CD4-positive, alpha-beta T cell treated with Interleukin-2 at 100 ng/mL for 4 hours (primary cell): ENCODE data around the gene FOXC1.

Experiments used
- DNase-seq: peaks from one replicate; pipeline ENCODE4 v3.0.0-alpha.2; 2020; ENCODE audit warnings: low spot score

FOXC1 gene

DNA sequence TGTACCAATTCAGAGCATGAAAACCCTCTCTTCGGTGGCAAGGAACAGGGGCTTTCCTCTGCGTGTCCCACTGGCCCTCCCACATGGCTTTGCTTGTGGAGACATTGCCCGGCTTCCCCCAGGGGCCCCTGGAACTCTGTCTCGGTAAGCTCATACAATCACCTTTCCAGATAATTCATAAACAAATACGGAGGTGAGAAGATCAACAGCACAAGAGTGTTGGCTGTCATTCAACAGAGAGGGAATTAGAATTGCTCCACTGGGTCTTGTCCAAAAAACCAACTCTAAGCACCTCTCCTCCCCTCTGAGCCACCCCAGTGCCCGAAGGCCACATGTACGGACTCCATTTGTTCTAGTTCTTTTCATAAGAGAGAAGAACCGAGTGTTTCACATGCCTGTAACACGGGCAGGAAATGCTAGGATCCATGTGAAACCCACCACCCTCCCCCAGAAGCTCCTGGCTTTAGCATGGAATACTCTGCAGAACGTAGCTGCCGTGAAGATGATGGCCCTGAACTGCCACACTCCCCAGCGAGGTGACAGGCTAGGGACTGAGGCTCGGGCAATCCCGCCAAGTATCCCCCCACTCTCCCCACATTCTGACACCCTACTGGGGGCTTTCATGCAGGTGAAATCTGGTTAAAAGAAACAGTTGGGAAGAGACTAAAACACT is 24.6 kb upstream of the FOXC1 start:
- DNase-seq: no peak

DNA sequence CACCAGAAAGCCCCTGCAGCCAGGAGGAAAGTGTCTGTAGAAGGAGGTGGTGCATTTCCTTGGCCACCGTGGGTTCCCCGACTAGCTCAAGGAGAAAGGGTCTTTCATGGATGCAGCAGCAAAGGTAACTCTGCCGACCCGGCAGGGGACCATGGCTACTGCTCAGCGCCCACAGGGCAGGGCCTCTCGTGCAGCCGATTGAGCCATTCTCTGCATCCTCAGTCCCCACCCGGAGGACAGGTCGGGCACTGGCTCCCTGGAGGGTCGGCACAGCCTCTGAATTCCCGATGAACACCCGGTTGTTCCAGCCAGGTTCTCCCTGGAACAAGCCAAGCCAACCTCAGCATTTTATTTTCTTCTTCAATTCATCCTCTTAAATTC is 24.1 kb upstream of the FOXC1 start:
- DNase-seq: no peak

DNA sequence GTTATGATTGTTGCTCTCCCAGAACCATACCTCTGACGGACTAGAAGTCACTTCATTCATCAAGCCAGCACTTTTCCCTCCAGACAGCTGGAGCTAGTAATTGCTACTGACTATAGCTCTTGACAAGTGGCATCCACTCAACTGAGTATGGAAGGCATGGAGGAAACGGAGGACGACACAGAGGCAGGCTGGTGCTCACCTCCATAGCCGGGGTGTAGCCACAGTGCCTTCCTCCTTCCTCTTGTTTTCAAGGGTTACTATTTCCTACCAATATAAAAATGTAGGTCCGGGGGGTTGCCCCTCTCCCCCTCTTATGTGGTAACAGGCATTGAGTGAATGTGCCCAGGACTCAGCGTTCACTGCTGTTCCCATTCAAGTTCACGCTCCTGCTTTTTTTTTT is 23.5 kb upstream of the FOXC1 start:
- no peak for DNase-seq

DNA sequence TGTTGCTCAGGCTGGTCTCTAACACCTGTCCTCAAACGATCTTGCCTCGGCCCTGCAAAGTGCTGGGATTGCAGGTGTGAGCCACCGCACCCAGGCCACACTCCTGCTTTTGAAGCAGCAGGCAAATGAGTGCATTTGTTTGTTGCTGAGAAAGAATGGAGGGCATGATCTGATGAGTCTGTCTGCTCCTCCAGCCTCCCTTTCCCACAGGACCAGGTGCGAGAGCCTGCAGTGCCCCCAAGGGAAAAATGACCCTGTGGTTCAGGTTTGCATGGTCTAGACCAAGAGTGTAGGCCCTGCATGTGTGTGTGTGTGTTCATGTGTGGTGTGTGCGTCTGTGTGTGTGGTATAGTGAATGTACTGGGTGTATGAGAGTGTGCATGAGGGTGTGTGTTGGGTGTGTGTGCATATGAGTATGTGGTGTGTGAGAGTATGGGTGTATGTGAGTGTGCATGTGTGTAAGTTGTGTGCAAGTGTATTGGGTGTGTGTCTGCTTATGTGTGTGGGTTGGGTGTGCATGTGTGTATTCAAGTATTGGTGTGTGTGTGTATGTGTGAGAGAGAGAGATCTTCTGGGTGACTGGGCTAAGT is 22.8 kb upstream of the FOXC1 start:
- DNase-seq: no peak

DNA sequence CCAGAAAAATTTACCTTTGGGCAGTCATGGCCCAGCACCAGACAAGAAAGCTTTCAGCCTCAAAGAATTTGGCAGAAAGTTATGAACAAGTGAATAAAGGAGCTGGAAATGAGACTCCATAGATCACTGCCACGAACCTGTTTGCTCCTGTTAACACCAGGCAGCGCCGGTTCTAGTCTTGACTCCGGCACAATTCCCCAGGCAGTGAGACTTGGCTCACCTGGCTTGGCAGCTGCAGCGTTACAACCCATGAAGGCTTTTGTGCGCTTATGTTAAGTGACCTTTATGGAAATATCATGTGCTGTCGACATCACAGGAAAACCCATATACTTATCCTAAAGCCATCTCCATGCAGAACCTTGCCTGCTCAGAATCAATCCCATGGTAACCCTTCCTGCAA is 22.2 kb upstream of the FOXC1 start:
- DNase-seq: no peak

DNA sequence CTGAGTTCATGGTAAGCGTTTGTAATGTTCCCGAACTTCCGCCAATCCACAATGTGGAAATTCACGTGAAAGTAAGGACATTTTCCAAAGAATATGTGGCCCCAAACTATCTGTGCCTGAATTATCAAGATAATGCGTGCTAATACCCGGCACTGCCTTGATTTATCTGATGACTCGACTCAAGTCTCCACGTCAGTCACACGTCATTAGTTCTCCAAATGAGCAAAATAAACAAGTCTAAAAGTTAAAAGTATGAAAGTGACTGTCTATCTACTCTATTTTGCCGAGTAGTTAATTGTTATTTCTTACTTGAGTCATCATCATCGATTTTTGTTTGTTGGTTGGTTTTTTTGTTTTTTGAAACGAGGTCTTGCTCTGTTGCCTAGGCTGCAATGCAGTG is 21.7 kb upstream of the FOXC1 start:
- no peak for DNase-seq

DNA sequence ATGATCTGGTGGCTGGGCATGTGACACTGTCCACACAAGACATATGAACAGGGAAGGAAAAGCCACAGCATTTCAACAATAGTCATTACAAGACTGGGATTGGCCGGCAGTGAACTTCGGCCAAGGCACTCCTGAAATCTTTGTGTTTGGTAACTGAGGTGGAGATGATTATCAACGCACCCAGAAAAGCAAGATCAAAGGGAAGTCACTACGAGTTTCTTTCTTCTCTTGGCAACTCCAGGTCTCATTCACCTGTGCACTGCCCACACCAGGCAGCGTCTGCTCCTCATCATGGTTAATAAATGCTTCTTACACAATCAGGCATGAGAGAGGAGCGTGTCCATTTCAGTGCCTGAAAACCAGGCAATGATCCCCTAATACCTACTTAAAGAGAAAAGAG is 20.5 kb upstream of the FOXC1 start:
- no peak for DNase-seq

DNA sequence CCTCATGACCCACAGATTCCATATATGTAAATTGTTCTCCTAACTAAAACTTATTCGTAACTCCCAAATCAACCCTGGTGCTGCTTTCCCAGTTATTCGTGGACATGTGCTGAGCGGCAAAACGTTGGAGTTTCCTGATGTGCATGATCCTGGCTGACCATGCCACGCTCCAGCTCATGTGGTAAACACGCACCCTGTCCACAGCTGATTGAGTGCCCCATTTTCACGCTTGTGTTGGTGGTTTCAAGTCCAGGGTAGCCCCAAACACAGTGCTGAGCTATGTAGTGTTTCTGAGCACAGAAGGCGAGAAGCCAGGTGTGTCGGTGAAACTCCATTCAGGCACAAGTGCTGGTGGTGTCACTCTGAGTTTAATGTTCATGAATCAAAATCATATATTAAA is 19.1 kb upstream of the FOXC1 start:
- no peak for DNase-seq

DNA sequence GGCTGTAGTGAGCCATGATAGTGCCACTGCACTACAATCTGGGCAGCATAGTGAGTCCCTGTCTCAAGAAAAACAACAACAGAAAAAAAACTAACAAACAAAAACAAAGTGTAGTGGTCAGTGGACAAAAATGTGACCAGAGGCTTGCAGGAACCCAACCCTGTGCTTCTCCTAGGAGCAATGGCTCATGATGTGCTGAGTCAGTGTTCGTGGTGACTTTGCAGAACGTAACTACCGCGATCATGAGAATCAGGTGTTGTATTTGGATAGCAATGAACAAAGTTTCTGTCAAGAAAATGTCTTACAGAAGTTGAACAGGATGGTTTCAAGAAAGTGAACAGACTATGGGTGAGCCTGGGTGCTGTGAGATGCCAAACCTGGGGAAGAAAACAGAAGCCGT is 18.5 kb upstream of the FOXC1 start:
- no peak for DNase-seq

DNA sequence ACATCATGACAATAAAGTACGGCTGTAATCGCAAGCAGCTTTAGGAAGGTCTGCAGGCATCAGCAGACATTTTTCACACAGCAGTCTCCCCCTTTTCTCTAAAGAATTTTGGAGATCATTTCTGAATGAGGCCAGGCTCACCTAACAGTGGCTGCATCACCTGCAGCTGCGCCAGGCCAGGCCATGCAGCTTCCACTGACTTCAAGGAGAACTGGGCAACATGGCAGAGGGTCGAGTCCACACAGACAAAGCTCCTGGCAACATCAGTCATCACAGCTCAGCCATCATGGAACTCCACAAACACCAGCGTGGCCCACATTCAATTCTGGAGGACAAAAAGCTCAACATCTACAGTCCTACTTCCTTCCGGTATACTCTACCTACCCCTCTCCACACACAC is 17.8 kb upstream of the FOXC1 start:
- DNase-seq: no peak

DNA sequence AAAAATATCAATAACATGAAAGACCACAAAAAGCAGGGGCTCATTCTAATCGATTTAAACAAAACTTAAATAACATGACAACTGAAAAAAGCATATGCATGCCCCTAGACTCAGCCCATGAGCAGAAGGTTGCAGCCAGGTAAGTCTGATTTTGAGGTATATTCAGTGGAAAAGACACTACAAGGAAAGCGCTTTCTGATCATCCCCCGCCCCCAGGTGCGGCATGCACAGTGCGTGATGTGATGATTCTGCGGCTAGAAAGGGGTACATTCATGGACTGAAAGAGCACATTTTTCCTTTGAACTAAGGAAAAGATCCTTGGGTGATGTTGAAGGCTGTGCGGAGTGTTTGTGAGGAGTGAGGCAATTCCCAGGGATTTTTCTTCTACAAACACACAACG is 16.9 kb upstream of the FOXC1 start:
- DNase-seq: no peak

DNA sequence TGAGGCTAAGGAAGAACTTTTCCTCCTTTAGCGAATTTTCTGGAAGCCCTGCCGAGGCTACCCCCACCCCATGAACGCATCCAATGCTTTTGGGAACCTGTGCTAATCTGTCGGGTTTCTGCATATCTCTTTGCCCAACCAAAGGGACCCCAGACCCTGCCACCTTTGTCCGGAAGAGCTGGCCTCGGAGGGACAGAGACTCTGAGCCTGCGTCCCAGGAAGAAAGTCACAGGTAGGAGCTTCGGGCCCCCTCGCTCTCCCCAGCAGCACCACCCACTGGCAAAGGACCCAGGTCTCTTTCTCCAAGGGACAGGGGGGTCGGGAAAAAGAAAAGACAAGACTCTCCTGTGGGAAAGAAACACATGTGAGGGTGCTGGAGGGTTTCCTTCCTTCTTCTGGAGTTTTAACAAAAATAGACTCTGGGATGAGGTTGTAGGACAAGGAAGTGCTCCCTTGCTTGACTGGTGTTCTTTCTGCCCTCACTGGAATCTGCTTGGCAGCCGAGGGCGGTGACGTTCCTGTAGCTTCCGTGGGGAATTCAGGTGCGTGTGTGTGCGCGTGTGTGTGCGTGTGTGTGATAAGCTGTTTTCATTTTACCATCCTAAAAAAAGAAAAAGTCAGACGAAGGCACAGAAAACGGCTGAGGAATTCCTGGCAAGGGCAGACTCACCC is 16.3 kb upstream of the FOXC1 start:
- no peak for DNase-seq

DNA sequence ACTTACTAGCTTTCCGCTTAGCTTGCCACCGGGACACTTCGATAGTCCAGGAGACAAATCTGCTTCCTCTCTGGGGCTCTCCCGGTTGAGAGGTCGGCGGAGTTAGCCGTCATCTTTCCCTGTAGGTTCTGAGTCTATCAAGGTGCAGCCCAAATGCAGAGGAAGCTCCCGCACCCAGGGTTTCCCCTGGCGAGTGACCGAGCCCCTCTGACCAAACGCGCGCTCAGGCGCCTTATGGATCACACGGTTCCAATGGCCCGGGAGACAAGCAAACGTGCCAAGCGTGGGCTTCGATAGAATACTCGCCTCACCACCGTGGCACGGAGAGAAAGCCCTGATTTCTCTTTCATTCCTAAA is 15.8 kb upstream of the FOXC1 start:
- DNase-seq: no peak

DNA sequence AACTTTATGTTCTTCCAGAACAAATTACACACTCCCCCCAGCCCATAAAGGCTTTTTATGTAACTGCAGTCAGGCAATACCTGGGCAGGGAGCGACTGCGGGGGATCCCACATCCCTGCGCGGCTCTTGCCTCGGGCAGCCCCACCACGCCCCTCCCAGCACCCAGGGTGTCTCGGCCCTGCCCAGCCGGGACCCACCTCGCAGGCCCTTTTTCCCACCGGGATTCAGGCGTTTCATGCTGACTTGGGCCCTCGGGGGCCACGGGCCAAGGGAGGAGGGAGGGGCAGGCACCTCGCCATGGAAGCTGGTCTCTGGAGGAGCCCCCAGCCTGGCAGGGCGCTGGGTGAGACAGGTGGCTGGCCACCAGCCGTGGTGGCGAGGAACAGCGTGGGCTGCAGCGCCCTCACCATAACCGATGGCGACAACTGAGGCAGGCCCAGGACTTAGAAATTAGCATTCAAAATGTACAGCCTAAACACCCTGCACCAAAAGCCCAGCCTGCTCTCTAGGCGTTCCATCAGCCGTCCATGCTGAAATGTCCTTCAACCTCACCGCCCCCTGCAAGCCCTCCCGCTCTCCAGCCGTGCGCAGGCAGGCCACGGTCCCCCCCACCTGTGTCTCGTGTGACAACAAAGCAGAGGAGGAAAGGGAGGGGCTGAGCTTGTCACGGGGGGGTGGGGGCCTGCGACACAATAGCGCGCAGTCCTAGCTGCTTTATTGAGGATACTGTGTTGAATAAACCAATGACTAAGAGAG is 15.1 kb upstream of the FOXC1 start:
- no peak for DNase-seq

DNA sequence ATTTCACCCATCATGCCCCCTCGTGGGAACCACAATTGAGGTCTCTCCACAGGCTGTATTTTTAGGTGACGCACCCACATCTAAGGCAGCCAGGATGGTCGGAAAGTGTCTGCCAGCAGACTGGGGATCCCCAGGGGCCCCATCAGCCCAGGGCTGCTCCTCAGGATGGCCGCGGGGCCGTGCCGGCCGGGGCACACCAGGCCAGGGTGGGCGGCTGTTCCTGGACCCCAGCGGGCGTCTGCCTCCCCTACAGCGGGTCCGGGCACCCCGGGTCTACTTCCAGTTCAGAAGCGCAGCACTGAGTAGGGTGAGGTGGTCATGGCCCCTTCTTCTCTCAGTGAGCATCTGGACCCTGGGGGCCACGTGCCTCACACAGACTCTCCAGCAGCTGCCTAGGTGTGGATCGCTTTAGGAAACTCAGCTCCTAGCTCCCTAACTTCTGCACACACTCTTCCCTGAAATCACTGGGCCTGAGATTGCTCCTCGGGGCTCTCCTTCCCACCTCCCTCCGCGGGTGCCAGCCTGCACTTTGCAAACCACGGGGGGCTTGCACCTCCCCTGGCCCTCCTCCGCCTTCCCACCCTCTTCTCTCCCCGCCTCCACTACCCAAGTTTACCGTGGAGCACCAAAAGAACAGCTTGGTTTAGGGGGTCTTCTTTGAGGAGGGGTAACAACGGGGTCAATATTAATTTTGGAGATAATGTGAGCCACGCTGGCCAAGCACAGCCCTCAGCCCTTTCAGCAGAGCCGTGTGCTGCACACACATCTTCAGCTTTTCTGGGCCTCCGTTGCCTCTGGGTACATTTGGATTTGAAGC is 14.2 kb upstream of the FOXC1 start:
- DNase-seq: no peak

DNA sequence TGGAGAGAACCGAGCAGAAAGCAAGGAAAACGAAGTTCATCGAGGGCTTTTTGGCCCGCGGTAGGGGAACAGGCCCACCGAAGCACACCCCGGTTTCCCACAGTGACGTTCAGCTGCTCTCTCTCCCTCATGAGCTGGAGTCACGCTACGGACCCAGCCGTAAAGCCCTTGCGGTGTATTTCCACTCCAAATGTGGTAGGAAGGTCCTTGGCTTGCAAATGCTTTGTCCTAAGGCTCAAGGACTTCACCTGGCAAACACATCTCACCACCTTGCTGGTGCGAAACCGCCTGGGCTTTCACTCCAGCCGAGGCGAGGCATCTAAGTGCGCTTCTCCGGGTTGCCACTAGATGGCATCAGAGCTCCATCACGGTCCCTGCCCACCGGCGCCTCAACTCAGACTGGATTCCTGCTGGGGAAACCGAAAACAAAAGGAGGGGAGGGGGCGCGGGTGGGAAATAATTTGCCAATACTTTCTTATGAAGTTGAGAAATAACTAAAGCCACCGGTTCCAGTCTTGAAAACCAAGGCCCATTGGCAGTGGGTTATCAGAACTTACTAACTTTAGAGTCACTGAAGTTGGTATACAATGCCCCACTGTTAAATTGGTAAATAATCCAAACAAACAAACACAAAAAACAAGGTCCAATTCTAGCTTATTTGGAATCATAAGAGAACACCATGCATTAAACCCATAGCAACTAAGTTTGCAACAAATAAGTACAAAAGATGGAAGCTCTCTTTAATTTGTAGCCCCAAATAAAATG is 13.4 kb upstream of the FOXC1 start:
- peak; percentile 65 for DNase-seq

DNA sequence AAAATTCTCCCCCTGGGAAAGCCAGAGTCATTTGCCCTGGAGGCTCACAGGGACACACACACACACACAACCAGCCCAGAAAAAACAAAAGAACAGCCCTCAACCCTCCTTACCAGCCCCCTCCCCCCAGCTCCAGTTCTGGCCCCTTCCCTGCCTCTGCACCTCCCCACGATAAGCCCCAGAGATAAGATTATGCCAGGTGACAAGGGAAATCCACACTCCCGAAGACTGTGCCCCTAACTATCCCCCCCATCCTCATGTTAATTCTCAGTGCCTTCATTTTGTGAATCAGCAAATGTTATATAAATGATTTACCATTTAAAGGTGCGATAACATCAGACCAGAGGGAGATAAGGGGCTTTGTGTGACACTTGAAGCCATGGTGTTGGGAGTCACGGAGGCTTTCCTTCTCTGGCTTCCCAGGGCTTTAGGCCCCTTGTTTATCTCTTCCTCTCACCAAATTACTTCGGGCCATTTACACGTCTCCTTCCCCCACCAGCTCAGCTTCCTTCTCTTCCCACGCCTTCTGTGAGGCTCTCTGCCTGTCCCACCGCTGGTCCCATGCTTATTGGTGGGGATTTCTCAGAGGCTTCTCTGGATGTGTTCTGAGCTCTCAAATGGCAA is 12.5 kb upstream of the FOXC1 start:
- no peak for DNase-seq

DNA sequence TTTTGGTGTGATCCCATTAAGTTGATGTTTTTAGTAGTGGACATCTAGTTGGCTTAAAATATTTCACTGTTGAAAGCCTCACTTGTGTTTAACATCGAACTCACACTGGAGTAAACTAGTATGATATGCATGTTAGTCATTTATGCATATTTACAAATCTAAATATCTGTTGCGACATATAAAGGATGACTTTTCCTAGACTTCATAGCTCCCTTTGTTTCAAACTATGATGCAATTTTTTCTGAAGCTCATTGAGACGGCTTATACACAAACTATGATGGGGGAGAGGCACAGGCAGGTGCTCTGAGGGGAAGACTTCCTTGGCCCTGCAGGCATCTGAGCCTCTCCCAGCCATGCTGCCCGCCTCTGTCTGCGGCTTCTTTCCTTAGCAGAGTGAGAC is 11.8 kb upstream of the FOXC1 start:
- DNase-seq: no peak

DNA sequence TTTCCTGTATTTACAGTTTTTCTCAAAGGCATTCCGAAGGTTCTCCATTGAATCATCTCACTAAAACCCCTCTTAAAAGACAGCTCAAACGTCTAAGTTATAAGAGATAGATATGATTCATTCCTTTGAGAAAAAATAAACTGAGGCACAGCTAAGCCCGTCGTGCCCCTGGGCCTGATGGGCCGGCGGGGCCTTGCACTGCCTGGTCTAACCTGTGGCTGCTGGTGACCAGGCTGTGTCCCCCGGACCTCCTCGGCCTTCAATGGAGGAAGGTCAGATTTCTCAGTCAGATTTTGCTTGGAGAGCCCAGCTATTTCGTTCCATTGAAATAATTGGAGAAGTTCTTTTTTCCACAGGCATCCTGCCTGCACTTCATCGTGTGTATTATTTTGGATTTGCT is 11.3 kb upstream of the FOXC1 start:
- no peak for DNase-seq

DNA sequence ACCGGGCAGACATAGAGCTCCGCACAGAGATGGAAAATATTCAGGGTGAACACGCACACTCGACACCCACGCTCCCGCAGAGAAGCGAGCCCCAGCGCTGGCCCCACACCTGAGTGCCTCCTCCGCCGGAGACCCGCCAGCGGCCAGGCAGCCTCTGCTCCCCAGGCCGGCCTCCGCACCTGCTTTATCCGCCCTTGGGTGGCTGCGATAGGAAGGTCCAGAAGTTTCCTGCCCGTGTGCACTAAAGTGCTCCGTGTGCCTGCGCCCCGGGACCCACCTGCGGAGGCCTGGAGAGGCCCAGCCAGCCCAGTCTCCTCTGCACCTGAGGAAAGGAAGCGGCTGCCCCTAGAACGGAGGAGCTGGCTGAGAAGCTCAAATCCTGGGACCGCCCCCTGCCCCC is 10.8 kb upstream of the FOXC1 start:
- DNase-seq: no peak

DNA sequence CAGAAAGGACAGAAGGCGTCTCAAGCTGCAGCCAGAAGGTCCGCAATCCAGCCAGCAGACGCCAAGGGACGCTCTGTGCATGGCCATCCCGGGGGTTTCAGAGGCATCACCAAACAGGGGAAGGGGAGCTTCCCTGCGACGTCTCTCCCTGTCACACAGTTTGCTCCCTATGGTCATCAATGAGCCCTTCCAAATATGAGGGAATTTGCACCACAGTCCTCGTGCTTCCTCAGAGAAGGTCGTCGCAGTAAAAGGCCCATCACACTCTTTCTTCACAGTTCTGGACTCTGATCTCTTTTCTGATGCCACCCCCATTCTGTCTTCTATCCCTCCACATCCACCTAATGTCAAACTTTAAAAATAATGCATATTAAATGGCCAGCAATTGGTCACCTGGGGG is 10.2 kb upstream of the FOXC1 start:
- DNase-seq: no peak
